ENCODE results near the gene LRRK1. TPM values are rescaled to one million over a fixed set of nuclear protein-coding genes. Genes with fewer than 3 reads are reported as not detected.

The LRRK1 gene
- total and polyA plus RNA-seq, 2 of the 13 experiments (the other 11 are each of a cell fraction or from before 2014, with no cell fraction given) = 0.13 to 1.2 TPM

GRCh38 chr15:100932676-100933348 lies 13.7 kb downstream of the LRRK1 start:
- Histone ChIP-seq H3K79me2 (ENCODE audit: insufficient read depth, low read length) (no peaks in the 10 kb centered on the region), H3K36me3 (replicated peaks in 1 of 2; ENCODE audit: control insufficient read depth in 1 of 2, insufficient read depth in 2 of 2, low read length in 2 of 2) (no peaks in the 10 kb centered on the region), H3K4me1 (ENCODE audit: insufficient read depth, low read length) (no peaks in the 10 kb centered on the region), H3K27me3 (ENCODE audit: control insufficient read depth in 1 of 2, insufficient read depth in 2 of 2, low read length in 2 of 2) (peaks cover 0 to 32% of the 10 kb centered on the region in 2 experiments; a peak in 4 of 5 replicates), H2AFZ (ENCODE audit: low read length) (no peak overlapping the region), H3K27ac (ENCODE audit: extremely low read length, insufficient read depth, low read length) (no peak overlapping the region), H3K9me3 (ENCODE audit: low read length) (no peaks in the 10 kb centered on the region), H3K9ac (ENCODE audit: insufficient read depth, low read depth, low read length) (no peak overlapping the region), H3K4me2 (ENCODE audit: low read depth, low read length) (no peak overlapping the region), H4K20me1 (ENCODE audit: insufficient read depth, low read length) (no peaks in the 10 kb centered on the region), H3K4me3 (replicated peaks in 1 of 3; ENCODE audit: insufficient read depth in 1 of 3, low read depth in 2 of 3, low read length in 3 of 3) (no peak overlapping the region)
- TF ChIP-seq ZMAT3 (CRISPR knock-in tag; conservative IDR thresholded peaks at IDR 0.05) (no peak), ZNF713 (CRISPR knock-in tag; IDR thresholded peaks at IDR 0.05) (no peak), ZNF768 (CRISPR knock-in tag; IDR thresholded peaks at IDR 0.05) (no peak), ELF4 (CRISPR knock-in tag; IDR thresholded peaks at IDR 0.05; ENCODE audit: borderline replicate concordance) (no peak)
- POLR2A ChIA-PET = no interaction called here
- DNase-seq (ENCODE audit: low spot score) (no peak), ATAC-seq (no peak), FAIRE-seq (no peak)
- CTCF ChIA-PET (ENCODE audit: low intra/inter-chr PET ratio, low total read pairs) = no interaction called here
- no TSS peak for BruUV-seq (replicated peaks)
- intact Hi-C loops (cut with micrococcal nuclease; ENCODE audit: unreplicated experiment) = no loop called here
- WGBS (ENCODE audit: low lambda C conversion rate) = 2% methylated on average over 7 of the region's 7 CpGs
- in situ Hi-C loops (cut with HindIII; ENCODE audit: extremely low pct_ligation_motif_present, low pct_unique_long_range_greater_than_20kb) = no loop called here

GRCh38 chr15:100934166-100934565 lies 15.0 kb downstream of the LRRK1 start:
- Histone ChIP-seq H3K9ac (ENCODE audit: insufficient read depth, low read depth, low read length) (no peak overlapping the region), H3K27me3 (ENCODE audit: control insufficient read depth in 1 of 2, insufficient read depth in 2 of 2, low read length in 2 of 2) (peaks cover 0 to 33% of the 10 kb centered on the region in 2 experiments; a peak in 3 of 5 replicates), H3K36me3 (replicated peaks in 1 of 2; ENCODE audit: control insufficient read depth in 1 of 2, insufficient read depth in 2 of 2, low read length in 2 of 2) (no peaks in the 10 kb centered on the region), H2AFZ (ENCODE audit: low read length) (no peak overlapping the region), H3K4me2 (ENCODE audit: low read depth, low read length) (no peak overlapping the region), H3K27ac (ENCODE audit: extremely low read length, insufficient read depth, low read length) (no peak overlapping the region), H3K9me3 (ENCODE audit: low read length) (no peaks in the 10 kb centered on the region), H4K20me1 (ENCODE audit: insufficient read depth, low read length) (no peaks in the 10 kb centered on the region), H3K79me2 (ENCODE audit: insufficient read depth, low read length) (no peaks in the 10 kb centered on the region), H3K4me1 (ENCODE audit: insufficient read depth, low read length) (no peaks in the 10 kb centered on the region), H3K4me3 (replicated peaks in 1 of 3; ENCODE audit: insufficient read depth in 1 of 3, low read depth in 2 of 3, low read length in 3 of 3) (no peak overlapping the region)
- POLR2A ChIA-PET = no interaction called here
- ATAC-seq (no peak), DNase-seq (ENCODE audit: low spot score) (no peak), FAIRE-seq (no peak)
- CTCF ChIA-PET (ENCODE audit: low intra/inter-chr PET ratio, low total read pairs) = no interaction called here
- intact Hi-C loops (cut with micrococcal nuclease; ENCODE audit: unreplicated experiment) = no loop called here
- BruUV-seq (replicated peaks) = no TSS peak
- in situ Hi-C loops (cut with HindIII; ENCODE audit: extremely low pct_ligation_motif_present, low pct_unique_long_range_greater_than_20kb) = no loop called here
- TF ChIP-seq RARA (CRISPR knock-in tag; IDR thresholded peaks at IDR 0.05) (no peak), AHR (CRISPR knock-in tag; IDR thresholded peaks at IDR 0.05) (no peak), MNT (IDR thresholded peaks at IDR 0.05) (no peak), DMAP1 (CRISPR knock-in tag; IDR thresholded peaks at IDR 0.05) (no peak), ZNF563 (CRISPR knock-in tag; IDR thresholded peaks at IDR 0.05) (no peak), ZNF644 (CRISPR knock-in tag; IDR thresholded peaks at IDR 0.05; ENCODE audit: low read depth) (no peak), ZBED4 (CRISPR knock-in tag; IDR thresholded peaks at IDR 0.05; ENCODE audit: borderline replicate concordance) (no peak), ZNF777 (CRISPR knock-in tag; IDR thresholded peaks at IDR 0.05) (no peak), FOSL1 (CRISPR knock-in tag; IDR thresholded peaks at IDR 0.05; ENCODE audit: borderline replicate concordance) (no peak), RXRB (CRISPR knock-in tag; IDR thresholded peaks at IDR 0.05; ENCODE audit: borderline replicate concordance) (no peak)
